ENCODE results near the gene ANO4. TPM values are rescaled to one million over a fixed set of nuclear protein-coding genes. Genes with fewer than 3 reads are reported as not detected.

ANO4 gene
- total RNA-seq, 1 donor from 2014 or later = 5.7 TPM

- DNase-seq (ENCODE audit: low spot score in 2 of 2, unreplicated experiment in 2 of 2) = no peak
- Mint-ChIP-seq H3K27me3 (ENCODE audit: low read depth) (no peaks in the 10 kb centered on the region), H3K4me1 (peaks cover 3% of the 10 kb centered on the region), H3K36me3 (no peaks in the 10 kb centered on the region), H3K27ac (no peak overlapping the region), H3K9me3 (no peaks in the 10 kb centered on the region), H3K4me3 (no peak overlapping the region)
- no peak for TF ChIP-seq CTCF (IDR thresholded peaks at IDR 0.05; ENCODE audit: unreplicated experiment)
These were observed 167.6 kb downstream of the ANO4 start for GRCh38 chr12:100962086-100962712.

- Mint-ChIP-seq H3K4me3 (no peak overlapping the region), H3K27me3 (ENCODE audit: low read depth) (no peaks in the 10 kb centered on the region), H3K27ac (no peak overlapping the region), H3K36me3 (no peaks in the 10 kb centered on the region), H3K9me3 (no peaks in the 10 kb centered on the region), H3K4me1 (peaks cover 7% of the 10 kb centered on the region)
- DNase-seq (ENCODE audit: low spot score in 2 of 2, unreplicated experiment in 2 of 2) = no peak
- no peak for TF ChIP-seq CTCF (IDR thresholded peaks at IDR 0.05; ENCODE audit: unreplicated experiment)
These were observed 168.8 kb downstream of the ANO4 start for GRCh38 chr12:100963381-100963780.

- H3K27me3 Mint-ChIP-seq (ENCODE audit: low read depth) = no peaks in the 10 kb centered on the region
- TF ChIP-seq CTCF (IDR thresholded peaks at IDR 0.05; ENCODE audit: unreplicated experiment) = no peak
- H3K27ac Mint-ChIP-seq = no peak overlapping the region
- no peaks in the 10 kb centered on the region for H3K36me3 Mint-ChIP-seq
- no peaks in the 10 kb centered on the region for H3K9me3 Mint-ChIP-seq
- no peak for DNase-seq (ENCODE audit: low spot score in 2 of 2, unreplicated experiment in 2 of 2)
- peaks cover 7% of the 10 kb centered on the region for H3K4me1 Mint-ChIP-seq
- H3K4me3 Mint-ChIP-seq = no peak overlapping the region
These were observed 169.5 kb downstream of the ANO4 start for GRCh38 chr12:100964028-100964427.

- no peak overlapping the region for H3K4me3 Mint-ChIP-seq
- peak overlapping the region; percentile 49 for H3K27ac Mint-ChIP-seq
- H3K27me3 Mint-ChIP-seq (ENCODE audit: low read depth) = no peaks in the 10 kb centered on the region
- no peaks in the 10 kb centered on the region for H3K9me3 Mint-ChIP-seq
- no peak for DNase-seq (ENCODE audit: low spot score in 2 of 2, unreplicated experiment in 2 of 2)
- H3K36me3 Mint-ChIP-seq = no peaks in the 10 kb centered on the region
- peaks cover 7% of the 10 kb centered on the region for H3K4me1 Mint-ChIP-seq
- no peak for TF ChIP-seq CTCF (IDR thresholded peaks at IDR 0.05; ENCODE audit: unreplicated experiment)
These were observed 172.6 kb downstream of the ANO4 start for GRCh38 chr12:100967189-100967588.

- H3K4me3 Mint-ChIP-seq = no peak overlapping the region
- H3K9me3 Mint-ChIP-seq = no peaks in the 10 kb centered on the region
- no peak for DNase-seq (ENCODE audit: low spot score in 2 of 2, unreplicated experiment in 2 of 2)
- TF ChIP-seq CTCF (IDR thresholded peaks at IDR 0.05; ENCODE audit: unreplicated experiment) = no peak
- H3K36me3 Mint-ChIP-seq = no peaks in the 10 kb centered on the region
- H3K27ac Mint-ChIP-seq = no peak overlapping the region
- peaks cover 7% of the 10 kb centered on the region for H3K4me1 Mint-ChIP-seq
- no peaks in the 10 kb centered on the region for H3K27me3 Mint-ChIP-seq (ENCODE audit: low read depth)
These were observed 176.3 kb downstream of the ANO4 start for GRCh38 chr12:100970894-100971293.

- no peaks in the 10 kb centered on the region for H3K36me3 Mint-ChIP-seq
- no peak overlapping the region for H3K27ac Mint-ChIP-seq
- no peak overlapping the region for H3K4me3 Mint-ChIP-seq
- H3K27me3 Mint-ChIP-seq (ENCODE audit: low read depth) = no peaks in the 10 kb centered on the region
- TF ChIP-seq CTCF (IDR thresholded peaks at IDR 0.05; ENCODE audit: unreplicated experiment) = no peak
- H3K9me3 Mint-ChIP-seq = no peaks in the 10 kb centered on the region
- no peak for DNase-seq (ENCODE audit: low spot score in 2 of 2, unreplicated experiment in 2 of 2)
- peaks cover 4% of the 10 kb centered on the region for H3K4me1 Mint-ChIP-seq
These were observed 177.5 kb downstream of the ANO4 start for GRCh38 chr12:100972121-100972520.

All from mesothelial cell of epicardium (in vitro differentiated cells).